Stomach (tissue), 9 donors: ENCODE results near the gene VPS33B. TPM values are rescaled to one million over a fixed set of nuclear protein-coding genes. Genes with fewer than 3 reads are reported as not detected.
"Not testable (repeated sequence)": the region's sequence is repeated elsewhere in the genome, so short reads cannot be mapped to it uniquely, and the experiment has no call there.

Source experiments
- DNase-seq, 2 donors: peaks; one replicate each; pipeline versions ENCODE4 v3.0.0 to v3.0.0-alpha.2; 2013 to 2019
- H3K27ac ChIP-seq, 5 donors: fragments of 200-600 bp in 4 of 5; sonication (generic) in 4 of 5; one replicate each; pipeline ENCODE4 v1.5.1; 2013 to 2019; ENCODE audit warnings: mild to moderate bottlenecking in 1 of 5, moderate library complexity in 1 of 5
- H3K27me3 ChIP-seq, 3 donors: fragments of 200-600 bp; sonication (generic); one replicate each; pipeline ENCODE4 v1.5.1; 2017 to 2019; ENCODE audit warnings: mixed run types in 1 of 3
- H3K36me3 ChIP-seq, 4 donors: fragments of 200-600 bp; sonication (generic); 1 replicate in 3 of 4; 2 replicates in 1 of 4; pipeline ENCODE4 v1.5.1; 2016 to 2019
- H3K4me1 ChIP-seq, 4 donors: fragments of 200-600 bp; sonication (generic); one replicate each; pipeline ENCODE4 v1.5.1; 2016 to 2019
- H3K4me3 ChIP-seq, 4 donors: fragments of 200-600 bp; sonication (generic) in 3 of 4; one replicate each; pipeline ENCODE4 v1.5.1; 2016 to 2019; ENCODE audit warnings: mild to moderate bottlenecking in 1 of 4
- H3K9me3 ChIP-seq, 4 donors: fragments of 200-600 bp; sonication (generic); one replicate each; pipeline ENCODE4 v1.5.1; 2016 to 2019
- EP300 ChIP-seq: sonication (generic); formaldehyde crosslinking; IDR thresholded peaks from one replicate; pipeline ENCODE4 v1.6.1; 2017; ENCODE audit warnings: antibody characterized with exemption
- POLR2A ChIP-seq, 4 donors: fragments of 450-650 bp; IDR thresholded peaks; one replicate each; pipeline ENCODE4 v1.6.1; 2016; ENCODE audit warnings: antibody characterized with exemption in 4 of 4, control low read depth in 2 of 4, mild to moderate bottlenecking in 1 of 4, moderate library complexity in 1 of 4
- POLR2AphosphoS5 ChIP-seq, 3 donors: sonication (generic); formaldehyde crosslinking; IDR thresholded peaks; one replicate each; pipeline ENCODE4 v1.6.1; 2016; ENCODE audit warnings: antibody characterized with exemption in 3 of 3
- WGBS, 5 donors: extraction: QIAGEN DNeasy Blood & Tissue Kit in 3 of 5; methylation state at CpG; one replicate each; pipeline versions ENCODE4 v1.1.5 to v1.1.7; 2013 to 2018; 5-methylcytosine and 5-hydroxymethylcytosine counted together
- intact Hi-C: fragments of 100-400 bp; cut with DNase I; formaldehyde crosslinking; loops from one replicate; pipeline ENCODE4 v1.15.1; 2023; ENCODE audit warnings: low total_unique reads
- polyA plus RNA-seq, 3 donors: library from polyadenylated mRNA; stranded (reverse); fragments of 200-250 nt; gene quantifications; one replicate each; pipeline ENCODE4 v1.2.3, GENCODE V29; 2013
- total RNA-seq, 5 donors: library from RNA; depleted of rRNA; stranded (reverse); fragments of >200 nt; gene quantifications; one replicate each; pipeline versions ENCODE4 v1.1.0 to v1.2.3, GENCODE V29; 2014 to 2016
- TF ChIP-seq, protein P1 (sequence below), 7 experiments: fragments of 450-650 bp in 4 of 7; fragments of 200-600 bp in 3 of 7; sonication (generic) in 3 of 7; IDR thresholded peaks; one replicate each; pipeline ENCODE4 v1.5.1; 2016 to 2019; ENCODE audit warnings: antibody characterized with exemption in 7 of 7, control low read depth in 2 of 7, mild to moderate bottlenecking in 1 of 7
- donor health status: healthy with polysubstance abuse.
- donor health status: Bipolar disorder and iron deficiency.
- donor health status: healthy.

The VPS33B gene
- total and polyA plus RNA-seq, 8 donors, result 1.2 to 23.2 (median 12.6) TPM

DNA sequence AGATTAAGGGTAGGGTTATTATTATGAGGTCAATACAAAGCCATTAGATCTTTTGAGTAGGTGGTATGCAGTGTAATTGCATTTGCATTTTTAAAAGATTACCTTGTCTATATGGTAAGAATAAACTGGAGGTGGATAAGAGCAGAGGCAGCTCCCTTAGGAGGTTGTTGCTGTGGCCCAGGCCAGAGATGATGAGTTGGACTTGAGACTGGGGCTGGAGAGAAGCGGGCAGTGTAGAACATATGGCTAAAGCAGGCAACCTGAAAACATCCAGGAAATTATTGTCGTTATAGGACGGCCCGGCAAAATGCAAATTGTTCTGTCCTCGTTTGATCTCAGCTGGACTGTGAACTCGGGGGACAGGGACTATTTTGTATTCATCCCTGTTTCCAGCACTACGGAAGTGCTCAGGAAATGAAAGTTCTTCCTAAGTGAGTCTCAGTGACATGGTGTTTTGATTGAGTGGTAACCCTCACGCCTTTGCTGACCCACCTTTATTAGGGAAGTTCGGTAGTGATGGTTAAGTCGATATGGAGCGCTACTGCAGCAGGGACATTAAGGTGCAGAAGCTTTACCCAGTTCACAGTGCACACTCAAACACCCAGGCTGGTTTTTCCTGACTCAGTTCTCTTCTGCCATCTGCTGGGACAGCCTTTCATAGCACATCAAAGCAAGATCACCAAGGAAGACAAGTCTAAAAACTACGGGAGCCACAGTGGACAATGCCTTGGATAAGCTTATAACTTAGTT is 27.2 kb upstream of the VPS33B start:
- H3K27ac ChIP-seq, result no peak overlapping the region
- no peaks in the 10 kb centered on the region for H3K9me3 ChIP-seq
- H3K36me3 ChIP-seq, result no peaks in the 10 kb centered on the region
- WGBS, 5 donors, result 23 to 28% (median 27%) methylated on average over 12 of the region's 12 CpGs
- peak; percentile 59 to 85 for DNase-seq
- TF ChIP-seq POLR2AphosphoS5 (IDR thresholded peaks at IDR 0.05), result peak in 1 of 3 donors; percentile 47
- TF ChIP-seq, protein P1, sequence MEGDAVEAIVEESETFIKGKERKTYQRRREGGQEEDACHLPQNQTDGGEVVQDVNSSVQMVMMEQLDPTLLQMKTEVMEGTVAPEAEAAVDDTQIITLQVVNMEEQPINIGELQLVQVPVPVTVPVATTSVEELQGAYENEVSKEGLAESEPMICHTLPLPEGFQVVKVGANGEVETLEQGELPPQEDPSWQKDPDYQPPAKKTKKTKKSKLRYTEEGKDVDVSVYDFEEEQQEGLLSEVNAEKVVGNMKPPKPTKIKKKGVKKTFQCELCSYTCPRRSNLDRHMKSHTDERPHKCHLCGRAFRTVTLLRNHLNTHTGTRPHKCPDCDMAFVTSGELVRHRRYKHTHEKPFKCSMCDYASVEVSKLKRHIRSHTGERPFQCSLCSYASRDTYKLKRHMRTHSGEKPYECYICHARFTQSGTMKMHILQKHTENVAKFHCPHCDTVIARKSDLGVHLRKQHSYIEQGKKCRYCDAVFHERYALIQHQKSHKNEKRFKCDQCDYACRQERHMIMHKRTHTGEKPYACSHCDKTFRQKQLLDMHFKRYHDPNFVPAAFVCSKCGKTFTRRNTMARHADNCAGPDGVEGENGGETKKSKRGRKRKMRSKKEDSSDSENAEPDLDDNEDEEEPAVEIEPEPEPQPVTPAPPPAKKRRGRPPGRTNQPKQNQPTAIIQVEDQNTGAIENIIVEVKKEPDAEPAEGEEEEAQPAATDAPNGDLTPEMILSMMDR (IDR thresholded peaks at IDR 0.05), result peak in 4 of 7 experiments; percentile 39 to 66 (median 46)
- TF ChIP-seq POLR2A (IDR thresholded peaks at IDR 0.05), result no peak
- no peak overlapping the region for H3K4me3 ChIP-seq
- H3K4me1 ChIP-seq, result peaks cover 0 to 8% (median 4%) of the 10 kb centered on the region in 4 donors
- intact Hi-C loops, result loop anchor here (5.0 kb wide), 1 partner anchor 92 kb away; no protein-coding TSS in a partner anchor
- H3K27me3 ChIP-seq, result peaks cover 0 to 27% (median 0%) of the 10 kb centered on the region in 3 donors

GRCh38 chr15:91047545-91048199 is 25.3 kb upstream of the VPS33B start:
- TF ChIP-seq EP300, result no peak
- TF ChIP-seq, protein P1 (IDR thresholded peaks at IDR 0.05), result no peak
- no peak for TF ChIP-seq POLR2AphosphoS5 (IDR thresholded peaks at IDR 0.05)
- no peak for TF ChIP-seq POLR2A (IDR thresholded peaks at IDR 0.05)
- Histone ChIP-seq H3K27ac (no peak overlapping the region), H3K36me3 (no peaks in the 10 kb centered on the region), H3K9me3 (no peaks in the 10 kb centered on the region), H3K27me3 (peaks cover 0 to 8% (median 0%) of the 10 kb centered on the region in 3 donors), H3K4me1 (peaks cover 0 to 8% (median 4%) of the 10 kb centered on the region in 4 donors), H3K4me3 (no peak overlapping the region)
- intact Hi-C loops, result loop anchor here (5.0 kb wide), 1 partner anchor 90 kb away; no protein-coding TSS in a partner anchor
- no peak for DNase-seq
- 14 to 28% (median 24%) methylated on average over 3 to 4 of the region's 4 CpGs for WGBS, 5 donors

- intact Hi-C loops, result loop anchor here (5.0 kb wide), 1 partner anchor 89 kb away; no protein-coding TSS in a partner anchor
- not testable (repeated sequence) for H3K4me1 ChIP-seq, H3K36me3 ChIP-seq, DNase-seq, H3K27me3 ChIP-seq, H3K4me3 ChIP-seq, H3K27ac ChIP-seq, H3K9me3 ChIP-seq
These were observed 23.7 kb upstream of the VPS33B start for GRCh38 chr15:91046056-91046455.

- Histone ChIP-seq H3K4me1 (peaks cover 0 to 8% (median 3%) of the 10 kb centered on the region in 4 donors), H3K27me3 (no peaks in the 10 kb centered on the region), H3K4me3 (no peak overlapping the region), H3K27ac (no peak overlapping the region), H3K9me3 (no peaks in the 10 kb centered on the region), H3K36me3 (no peaks in the 10 kb centered on the region)
- TF ChIP-seq, protein P1 (IDR thresholded peaks at IDR 0.05), result no peak
- TF ChIP-seq POLR2A (IDR thresholded peaks at IDR 0.05) (no peak), POLR2AphosphoS5 (IDR thresholded peaks at IDR 0.05) (no peak), EP300 (no peak)
- DNase-seq, result no peak
- WGBS, 5 donors, result 64 to 74% (median 72%) methylated on average over 3 of the region's 3 CpGs
- intact Hi-C loops, result loop anchor here (5.0 kb wide), 1 partner anchor 88 kb away; no protein-coding TSS in a partner anchor
These were observed 22.7 kb upstream of the VPS33B start for GRCh38 chr15:91045065-91045464.
